GM20431 (cell line): ENCODE results near the gene TLK1.

Source experiments
- in situ Hi-C: fragments of 300-500 bp; cut with MseI, MboI; formaldehyde crosslinking; loops from one replicate; pipeline ENCODE4 v1.15.0; 2020; ENCODE audit warnings: low sequenced_read_pairs; ENCODE audit not compliant: unreplicated experiment

Gene TLK1

GRCh38 chr2:171160119-171160955 lies at the start of gene TLK1:
TLK1 (minus strand) TSS chr2:171160893; CDS start chr2:171160428, 465 bp downstream.
- in situ Hi-C loops, result loop anchor here (25.0 kb wide), 1 partner anchor 252 kb away; no protein-coding TSS in a partner anchor

GRCh38 chr2:171210216-171210863 lies 49.6 kb upstream of the TLK1 start:
- in situ Hi-C loops, result no loop called here

- in situ Hi-C loops, result no loop called here
These were observed 48.0 kb upstream of the TLK1 start for GRCh38 chr2:171208657-171209056.

- in situ Hi-C loops, result no loop called here
These were observed 45.9 kb upstream of the TLK1 start for GRCh38 chr2:171206422-171207115.

- in situ Hi-C loops, result no loop called here
These were observed 44.9 kb upstream of the TLK1 start for GRCh38 chr2:171205551-171205950.

- in situ Hi-C loops, result no loop called here
These were observed 41.1 kb upstream of the TLK1 start for GRCh38 chr2:171201767-171202166.

- in situ Hi-C loops, result no loop called here
These were observed 40.6 kb upstream of the TLK1 start for GRCh38 chr2:171201271-171201670.

GRCh38 chr2:171200469-171200868 lies 39.8 kb upstream of the TLK1 start:
- in situ Hi-C loops, result no loop called here

GRCh38 chr2:171191021-171191420 lies 30.3 kb upstream of the TLK1 start:
- in situ Hi-C loops, result no loop called here

- in situ Hi-C loops, result no loop called here
These were observed 27.1 kb upstream of the TLK1 start for GRCh38 chr2:171187819-171188218.

- in situ Hi-C loops, result no loop called here
These were observed 26.5 kb upstream of the TLK1 start for GRCh38 chr2:171187177-171187576.

- in situ Hi-C loops, result no loop called here
These were observed 25.2 kb upstream of the TLK1 start for GRCh38 chr2:171185941-171186340.

GRCh38 chr2:171185165-171185818 lies 24.6 kb upstream of the TLK1 start:
- in situ Hi-C loops, result no loop called here

GRCh38 chr2:171181064-171182049 lies 20.7 kb upstream of the TLK1 start:
- in situ Hi-C loops, result no loop called here

GRCh38 chr2:171180229-171180930 lies 19.7 kb upstream of the TLK1 start:
- in situ Hi-C loops, result no loop called here

GRCh38 chr2:171178993-171179392 lies 18.3 kb upstream of the TLK1 start:
- in situ Hi-C loops, result no loop called here

GRCh38 chr2:171176516-171176915 lies 15.8 kb upstream of the TLK1 start:
- in situ Hi-C loops, result no loop called here

GRCh38 chr2:171174075-171174474 lies 13.4 kb upstream of the TLK1 start:
- in situ Hi-C loops, result loop anchor here (25.0 kb wide), 1 partner anchor 238 kb away; no protein-coding TSS in a partner anchor
